Head of caudate nucleus (tissue), 42 donors: ENCODE data around the gene TTLL3.
A peak's percentile ranks its signal among the peaks of the same experiment; 100 is the strongest.

Experiments
- DNase-seq, 42 donors: peaks; one replicate each; pipeline versions ENCODE4 v3.0.0 to v3.0.0-alpha.2; 2020 to 2021; ENCODE audit warnings: mixed read lengths in 7 of 42
- intact Hi-C: fragments of 100-400 bp; cut with DNase I; formaldehyde crosslinking; loops from one replicate; pipeline ENCODE4 v1.15.0; 2022

Gene TTLL3

GRCh38 chr3:9795207-9795606 lies 14.9 kb upstream of the TTLL3 start:
- intact Hi-C loops = no loop called here
- no peak for DNase-seq

- DNase-seq = no peak
- intact Hi-C loops = no loop called here
These were observed 12.7 kb upstream of the TTLL3 start for GRCh38 chr3:9797196-9797945.

- intact Hi-C loops = no loop called here
- DNase-seq = no peak
These were observed 9.5 kb upstream of the TTLL3 start for GRCh38 chr3:9800529-9800928.

GRCh38 chr3:9803494-9803893 lies 6.6 kb upstream of the TTLL3 start:
- intact Hi-C loops = no loop called here

GRCh38 chr3:9804996-9805395 lies 5.1 kb upstream of the TTLL3 start:
- intact Hi-C loops = no loop called here

More at GRCh38 chr3:9803494-9803893, 6.6 kb upstream of the TTLL3 start:
- DNase-seq = no peak

GRCh38 chr3:9806137-9806536 lies 3.9 kb upstream of the TTLL3 start:
- intact Hi-C loops = no loop called here
- DNase-seq = no peak

More at GRCh38 chr3:9804996-9805395, 5.1 kb upstream of the TTLL3 start:
- DNase-seq = no peak

- intact Hi-C loops = no loop called here
- no peak for DNase-seq
These were observed 3.1 kb upstream of the TTLL3 start for GRCh38 chr3:9806688-9807589.

- intact Hi-C loops = no loop called here
- no peak for DNase-seq
These were observed 2.1 kb upstream of the TTLL3 start for GRCh38 chr3:9807981-9808344.

- DNase-seq = no peak
- intact Hi-C loops = no loop called here
These were observed 1.6 kb upstream of the TTLL3 start for GRCh38 chr3:9808345-9809037.

GRCh38 chr3:9809239-9809614 lies 835 bp upstream of the TTLL3 start:
- intact Hi-C loops = no loop called here
- DNase-seq = no peak

- peak in 14 of 42 donors; percentile 10 to 46 (median 26) for DNase-seq
These were observed 340 bp downstream of the TTLL3 start for GRCh38 chr3:9810433-9810770.

GRCh38 chr3:9810846-9811245 lies 784 bp downstream of the TTLL3 start:
- intact Hi-C loops = no loop called here
- no peak for DNase-seq

More at GRCh38 chr3:9810433-9810770, 340 bp downstream of the TTLL3 start:
- intact Hi-C loops = no loop called here

- intact Hi-C loops = no loop called here
- DNase-seq = no peak
These were observed 2.9 kb downstream of the TTLL3 start for GRCh38 chr3:9812870-9813483.

GRCh38 chr3:9815986-9816385 lies 5.9 kb downstream of the TTLL3 start:
- no peak for DNase-seq
- intact Hi-C loops = no loop called here

- DNase-seq = no peak
- intact Hi-C loops = no loop called here
These were observed 7.4 kb downstream of the TTLL3 start for GRCh38 chr3:9817436-9817835.

GRCh38 chr3:9818666-9819335 lies 8.7 kb downstream of the TTLL3 start:
- no peak for DNase-seq
- intact Hi-C loops = no loop called here

GRCh38 chr3:9820543-9820942 lies 10.5 kb downstream of the TTLL3 start:
- intact Hi-C loops = no loop called here

GRCh38 chr3:9820946-9821345 lies 10.9 kb downstream of the TTLL3 start:
- no peak for DNase-seq
- intact Hi-C loops = no loop called here

More at GRCh38 chr3:9820543-9820942, 10.5 kb downstream of the TTLL3 start:
- DNase-seq = no peak

GRCh38 chr3:9825451-9826040 lies 15.5 kb downstream of the TTLL3 start:
- DNase-seq = no peak
- intact Hi-C loops = no loop called here
